GM21825 (cell line): ENCODE results near the gene HOXB8.

Source experiments
- ATAC-seq: cut with Tn5 transposase; IDR thresholded peaks from one replicate; pipeline ENCODE4 v1.9.1; 2021; ENCODE audit warnings: mild to moderate bottlenecking, moderate library complexity; ENCODE audit not compliant: unreplicated experiment

HOXB8 gene

GRCh38 chr17:48637323-48638260, 22.5 kb upstream of the HOXB8 start:
- ATAC-seq, result no peak

- peak; percentile 54 for ATAC-seq
These were observed 21.3 kb upstream of the HOXB8 start for GRCh38 chr17:48636177-48637018.

- no peak for ATAC-seq
These were observed 19.6 kb upstream of the HOXB8 start for GRCh38 chr17:48634493-48635208.

GRCh38 chr17:48633266-48633677, 18.2 kb upstream of the HOXB8 start:
- ATAC-seq, result no peak

GRCh38 chr17:48632579-48633265, 17.6 kb upstream of the HOXB8 start:
- ATAC-seq, result no peak

GRCh38 chr17:48631693-48632578, 16.8 kb upstream of the HOXB8 start:
- ATAC-seq, result no peak

- ATAC-seq, result no peak
These were observed 16.0 kb upstream of the HOXB8 start for GRCh38 chr17:48630925-48631692.

GRCh38 chr17:48630009-48630924, 15.2 kb upstream of the HOXB8 start:
- no peak for ATAC-seq

- no peak for ATAC-seq
These were observed 14.3 kb upstream of the HOXB8 start for GRCh38 chr17:48629411-48629759.

GRCh38 chr17:48628649-48629410, 13.7 kb upstream of the HOXB8 start:
- no peak for ATAC-seq

- no peak for ATAC-seq
These were observed 12.8 kb upstream of the HOXB8 start for GRCh38 chr17:48627623-48628521.

GRCh38 chr17:48627118-48627597, 12.1 kb upstream of the HOXB8 start:
- ATAC-seq, result no peak

- no peak for ATAC-seq
These were observed 11.4 kb upstream of the HOXB8 start, which contains the start of gene HOXB9 for GRCh38 chr17:48626245-48627117. Gene HOXB9, minus strand, starts transcription at chr17:48626358. Its CDS starts 89 bp downstream, at chr17:48626269.

GRCh38 chr17:48625495-48626244, 10.6 kb upstream of the HOXB8 start:
- no peak for ATAC-seq
